Transverse colon (tissue), 4 donors: ENCODE results near the gene SLC49A3. TPM values are rescaled to one million over a fixed set of nuclear protein-coding genes. Genes with fewer than 3 reads are reported as not detected.

Source experiments
- DNase-seq: peaks from one replicate; pipeline ENCODE4 v3.0.0-alpha.2; 2019
- H3K27ac ChIP-seq, 4 donors: fragments of 200-600 bp; sonication (generic); 2 replicates each; pipeline ENCODE4 v1.5.1; 2016 to 2018; ENCODE audit warnings: inconsistent platforms in 4 of 4
- H3K27me3 ChIP-seq: fragments of 200-600 bp; sonication (generic); 2 replicates; pipeline ENCODE4 v1.5.1; 2017; ENCODE audit warnings: inconsistent platforms
- H3K36me3 ChIP-seq, 4 donors: fragments of 200-600 bp; sonication (generic); 2 replicates each; pipeline ENCODE4 v1.5.1; 2017 to 2019; ENCODE audit warnings: inconsistent platforms in 4 of 4
- H3K4me1 ChIP-seq, 4 donors: fragments of 200-600 bp; sonication (generic); 2 replicates each; pipeline ENCODE4 v1.5.1; 2017 to 2020; ENCODE audit warnings: inconsistent platforms in 4 of 4
- H3K4me3 ChIP-seq, 4 donors: fragments of 200-600 bp; sonication (generic); 1 replicate in 1 of 4; 2 replicates in 3 of 4; pipeline versions ENCODE4 v1.5.1 to v1.6.1; 2017 to 2019; ENCODE audit warnings: inconsistent platforms in 4 of 4
- H3K9me3 ChIP-seq, 2 donors: fragments of 200-600 bp; sonication (generic); 2 replicates each; pipeline ENCODE4 v1.5.1; 2017 to 2019; ENCODE audit warnings: inconsistent platforms in 2 of 2
- CTCF ChIP-seq, 5 experiments: fragments of 200-600 bp in 3 of 5; fragments of 450-650 bp in 2 of 5; sonication (generic) in 3 of 5; IDR thresholded peaks; 1 replicate in 2 of 5; 2 replicates in 3 of 5; pipeline ENCODE4 v1.5.1; 2016 to 2017; ENCODE audit warnings: antibody characterized with exemption in 5 of 5, inconsistent platforms in 3 of 5, mild to moderate bottlenecking in 2 of 5, moderate library complexity in 1 of 5
- EP300 ChIP-seq: sonication (generic); formaldehyde crosslinking; IDR thresholded peaks from one replicate; pipeline ENCODE4 v1.6.1; 2017; ENCODE audit warnings: antibody characterized with exemption, low read depth
- POLR2A ChIP-seq: fragments of 450-650 bp; IDR thresholded peaks from one replicate; pipeline ENCODE4 v1.6.1; 2016; ENCODE audit warnings: antibody characterized with exemption, mild to moderate bottlenecking, moderate library complexity
- POLR2AphosphoS5 ChIP-seq, 3 donors: sonication (generic); formaldehyde crosslinking; IDR thresholded peaks; one replicate each; pipeline ENCODE4 v1.6.1; 2016; ENCODE audit warnings: antibody characterized with exemption in 3 of 3
- WGBS, 2 donors: methylation state at CpG; one replicate each; pipeline ENCODE4 v1.1.5; 2018; ENCODE audit warnings: low coverage in 1 of 2; 5-methylcytosine and 5-hydroxymethylcytosine counted together
- in situ Hi-C, 4 donors: fragments of 200-750 bp; cut with MboI; loops; one replicate each; pipeline versions ENCODE4 v1.15.0 to v1.15.1; 2017; ENCODE audit warnings: low sequenced_read_pairs in 3 of 4, low pct_ligation_motif_present in 1 of 4, low pct_unique_long_range_greater_than_20kb in 1 of 4
- intact Hi-C: fragments of 100-400 bp; cut with DNase I; formaldehyde crosslinking; loops from one replicate; pipeline ENCODE4 v1.15.1; 2023; ENCODE audit warnings: low total_unique reads
- total RNA-seq, 4 donors: library from RNA; depleted of rRNA; stranded (reverse); fragments of >200 nt; gene quantifications; one replicate each; pipeline ENCODE4 v1.1.0, GENCODE V29; 2016

The SLC49A3 gene
- total RNA-seq, 4 donors from 2014 or later: 1.2 to 17.6 (median 9.2) TPM

GRCh38 chr4:717601-718320 lies 28.8 kb upstream of the SLC49A3 start:
- no peaks in the 10 kb centered on the region for H3K27me3 ChIP-seq
- H3K27ac ChIP-seq: no peak overlapping the region
- DNase-seq: no peak
- no peak overlapping the region for H3K4me3 ChIP-seq
- in situ Hi-C loops (no loop called here), intact Hi-C loops (no loop called here)
- no peaks in the 10 kb centered on the region for H3K9me3 ChIP-seq
- 85 to 100% methylated on average over 3 to 34 of the region's 34 CpGs for WGBS, 2 donors
- no peaks in the 10 kb centered on the region for H3K36me3 ChIP-seq
- H3K4me1 ChIP-seq: peaks cover 0 to 23% (median 11%) of the 10 kb centered on the region in 4 donors
- no peak for TF ChIP-seq CTCF (IDR thresholded peaks at IDR 0.05)
- no peak for TF ChIP-seq POLR2AphosphoS5 (IDR thresholded peaks at IDR 0.05)
- no peak for TF ChIP-seq EP300
- no peak for TF ChIP-seq POLR2A

- no peak for TF ChIP-seq EP300
- no peak for TF ChIP-seq POLR2A
- no peak for TF ChIP-seq POLR2AphosphoS5 (IDR thresholded peaks at IDR 0.05)
- no peak for TF ChIP-seq CTCF (IDR thresholded peaks at IDR 0.05)
- no peak overlapping the region for H3K27ac ChIP-seq
- H3K27me3 ChIP-seq: no peaks in the 10 kb centered on the region
- intact Hi-C loops: no loop called here
- no peak overlapping the region for H3K4me3 ChIP-seq
- H3K36me3 ChIP-seq: no peaks in the 10 kb centered on the region
- H3K4me1 ChIP-seq: peaks cover 0 to 19% (median 1%) of the 10 kb centered on the region in 4 donors
- in situ Hi-C loops: no loop called here
- no peaks in the 10 kb centered on the region for H3K9me3 ChIP-seq
- no peak for DNase-seq
- WGBS, 2 donors: 91 to 100% methylated on average over 1 to 18 of the region's 18 CpGs
These were observed 25.1 kb upstream of the SLC49A3 start for GRCh38 chr4:714087-714486.

GRCh38 chr4:712916-713632 lies 24.1 kb upstream of the SLC49A3 start:
- no peak overlapping the region for H3K27ac ChIP-seq
- in situ Hi-C loops (no loop called here), intact Hi-C loops (no loop called here)
- no peaks in the 10 kb centered on the region for H3K36me3 ChIP-seq
- H3K4me3 ChIP-seq: no peak overlapping the region
- no peaks in the 10 kb centered on the region for H3K27me3 ChIP-seq
- TF ChIP-seq POLR2A: no peak
- no peak for TF ChIP-seq POLR2AphosphoS5 (IDR thresholded peaks at IDR 0.05)
- TF ChIP-seq CTCF (IDR thresholded peaks at IDR 0.05): no peak
- no peak for TF ChIP-seq EP300
- no peaks in the 10 kb centered on the region for H3K9me3 ChIP-seq
- 87% methylated on average over 7 of the region's 9 CpGs; no CpG with 5 or more reads in 1 of the 2 donors for WGBS, 2 donors
- H3K4me1 ChIP-seq: peaks cover 3 to 28% (median 6%) of the 10 kb centered on the region in 4 donors
- DNase-seq: no peak

- H3K27ac ChIP-seq: no peak overlapping the region
- intact Hi-C loops: no loop called here
- 62 to 65% methylated on average over 3 of the region's 3 CpGs for WGBS, 2 donors
- H3K4me3 ChIP-seq: no peak overlapping the region
- in situ Hi-C loops: no loop called here
- no peaks in the 10 kb centered on the region for H3K9me3 ChIP-seq
- no peaks in the 10 kb centered on the region for H3K27me3 ChIP-seq
- TF ChIP-seq CTCF (IDR thresholded peaks at IDR 0.05): no peak
- TF ChIP-seq EP300: no peak
- TF ChIP-seq POLR2A: no peak
- TF ChIP-seq POLR2AphosphoS5 (IDR thresholded peaks at IDR 0.05): no peak
- H3K36me3 ChIP-seq: no peaks in the 10 kb centered on the region
- no peak for DNase-seq
- H3K4me1 ChIP-seq: peaks cover 4 to 38% (median 12%) of the 10 kb centered on the region in 4 donors
These were observed 23.1 kb upstream of the SLC49A3 start for GRCh38 chr4:712093-712492.
